Kidney capillary endothelial cell (primary cell): ENCODE data around the gene RAB7B.

ENCODE experiments used
- DNase-seq: peaks from one replicate; pipeline ENCODE4 v3.0.0-alpha.2; 2018; ENCODE audit warnings: low spot score

The RAB7B gene

DNA sequence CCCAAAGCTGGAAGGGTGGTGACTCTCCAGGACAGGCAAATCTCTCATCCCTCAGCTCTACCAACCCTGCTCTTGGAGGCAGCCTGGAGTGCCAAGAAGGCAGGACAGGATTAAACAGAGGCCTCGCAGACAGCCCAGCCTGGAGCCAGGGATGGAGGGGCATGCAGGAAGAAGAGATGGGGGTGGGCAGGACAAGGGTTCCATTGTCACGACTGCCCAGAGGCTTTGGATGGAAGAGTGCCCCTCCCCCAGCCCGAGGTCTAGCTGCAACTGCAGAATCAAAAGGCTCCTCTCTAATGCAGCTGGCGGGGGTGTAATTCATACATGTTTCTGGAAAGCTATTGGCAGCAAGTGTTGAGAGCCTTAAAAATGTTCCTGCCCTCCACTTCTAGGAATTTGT is 8.8 kb downstream of the RAB7B start:
- DNase-seq = no peak

DNA sequence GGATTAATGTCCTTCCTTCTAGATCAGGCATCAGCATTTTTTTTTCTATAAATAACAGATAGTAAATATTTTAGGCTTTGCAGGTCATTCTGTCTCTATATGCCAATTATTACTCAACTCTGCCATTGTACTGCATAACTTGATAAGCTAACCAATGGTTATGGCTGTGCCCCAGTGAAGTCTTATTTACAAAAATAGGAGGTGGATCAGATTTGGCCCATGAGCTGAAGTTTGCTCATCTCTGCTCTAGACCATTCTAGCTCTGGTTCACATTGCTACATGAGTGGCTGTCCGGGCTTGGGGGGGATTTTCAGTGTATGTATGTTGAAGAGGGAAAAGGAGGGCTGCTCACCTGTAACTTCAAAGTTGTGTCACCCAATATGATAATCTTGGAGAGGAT is 10.1 kb downstream of the RAB7B start:
- DNase-seq = no peak

DNA sequence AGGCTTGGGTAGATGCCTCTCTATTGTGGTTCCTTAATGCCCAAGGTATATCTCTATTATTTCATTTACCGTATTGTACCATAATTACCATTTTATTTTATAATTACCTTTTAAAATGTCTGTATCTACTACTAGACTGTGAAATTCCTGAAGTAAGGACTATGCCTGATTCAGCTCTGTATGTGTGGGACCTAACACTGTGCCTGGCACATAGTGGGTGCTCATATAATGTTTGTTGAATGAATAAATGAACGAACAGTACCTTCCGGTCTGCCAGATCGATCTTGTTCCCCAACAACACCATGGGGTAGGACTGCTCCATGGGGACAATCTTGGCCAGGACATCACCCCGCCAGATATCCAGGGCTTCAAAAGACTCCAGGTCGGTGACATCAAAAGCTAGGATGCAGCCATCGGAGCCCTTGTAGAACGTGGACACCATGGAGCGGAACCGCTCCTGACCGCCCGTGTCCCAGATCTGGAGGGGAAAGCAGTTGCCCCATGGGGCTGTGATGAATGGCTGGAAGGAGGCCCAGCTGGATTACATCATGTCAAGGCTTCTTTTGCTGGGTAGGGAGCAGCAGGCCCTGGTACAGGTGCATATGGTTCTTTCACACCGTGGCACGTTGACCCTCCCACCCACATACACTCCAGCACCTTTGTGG is 10.8 kb downstream of the RAB7B start:
- DNase-seq = no peak

DNA sequence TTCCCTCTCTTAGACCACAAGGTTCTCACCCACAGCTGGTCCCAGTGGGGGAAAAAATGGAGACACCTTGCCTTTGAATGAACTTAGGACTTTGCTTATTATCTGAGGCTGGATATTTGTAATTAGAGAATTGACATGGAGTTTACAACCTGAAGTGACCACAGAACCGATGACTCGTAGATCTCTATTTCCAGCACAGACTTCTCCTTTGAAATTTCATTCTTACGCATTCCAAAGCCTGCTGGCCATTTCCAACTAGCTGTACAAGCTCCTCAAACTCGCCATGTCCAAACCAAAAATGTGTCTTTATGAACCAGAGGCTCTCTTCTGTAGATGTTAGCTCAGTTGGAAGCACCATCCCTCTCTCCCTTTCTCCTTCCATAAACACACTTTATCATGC is 12.0 kb downstream of the RAB7B start:
- DNase-seq = no peak

DNA sequence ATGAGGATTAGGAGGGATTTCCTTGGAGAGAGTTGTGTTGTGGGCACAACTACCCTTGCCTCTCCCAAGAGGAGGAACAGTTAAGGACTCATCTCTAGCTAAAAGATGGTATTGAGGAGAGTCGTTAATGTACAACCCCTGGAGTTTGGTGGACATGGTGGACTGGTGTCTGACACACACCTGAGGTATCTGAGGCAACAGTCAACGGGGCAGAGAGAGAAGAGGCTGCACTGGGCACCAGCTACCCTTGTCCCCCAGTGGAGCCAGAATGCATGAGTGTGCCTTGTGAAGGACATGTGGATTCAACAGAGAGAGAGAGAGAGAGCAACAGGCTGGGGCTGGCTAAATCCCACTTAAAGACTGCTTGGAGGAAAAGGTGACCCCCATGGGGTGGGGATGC is 13.0 kb downstream of the RAB7B start:
- DNase-seq = no peak

DNA sequence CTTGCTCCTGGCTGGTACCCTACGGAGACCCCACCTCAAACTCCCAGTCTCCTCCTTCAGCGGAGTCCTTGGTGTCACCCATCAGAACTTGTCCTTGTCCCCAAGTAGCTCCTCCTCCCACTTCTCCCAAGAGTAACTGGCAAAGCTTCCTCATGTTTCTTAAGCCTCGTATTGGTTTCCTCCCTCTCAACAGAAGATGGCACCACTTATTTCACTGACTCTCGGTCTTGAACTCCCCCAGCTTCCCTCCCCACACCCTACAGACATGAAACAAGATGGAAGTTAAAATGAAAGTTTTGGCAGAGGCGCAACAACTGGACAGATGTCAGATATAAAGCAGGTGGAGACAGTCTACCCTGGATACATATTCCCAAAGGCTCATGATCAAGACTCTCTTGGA is 13.4 kb downstream of the RAB7B start:
- no peak for DNase-seq

DNA sequence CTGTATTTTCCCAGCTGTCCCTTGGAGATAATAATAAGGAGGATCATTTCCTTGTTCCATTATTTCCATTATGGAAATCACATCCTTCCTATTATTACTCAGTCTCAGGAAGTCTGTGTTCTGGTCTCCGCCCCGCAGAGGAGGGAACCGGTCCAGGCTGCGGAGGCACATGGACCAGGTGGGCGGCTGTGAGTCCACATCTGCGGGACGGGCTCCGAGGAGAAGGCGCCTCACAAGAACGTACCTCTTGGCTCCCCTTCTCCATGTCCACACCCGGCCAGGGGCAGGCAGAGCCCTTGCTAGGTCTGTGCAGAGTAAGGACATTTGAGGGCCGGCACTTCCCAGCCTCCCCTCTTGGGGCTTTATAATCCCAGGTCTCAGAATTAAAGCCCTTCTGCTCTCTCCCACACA is 14.6 kb downstream of the RAB7B start:
- DNase-seq = peak; percentile 69

DNA sequence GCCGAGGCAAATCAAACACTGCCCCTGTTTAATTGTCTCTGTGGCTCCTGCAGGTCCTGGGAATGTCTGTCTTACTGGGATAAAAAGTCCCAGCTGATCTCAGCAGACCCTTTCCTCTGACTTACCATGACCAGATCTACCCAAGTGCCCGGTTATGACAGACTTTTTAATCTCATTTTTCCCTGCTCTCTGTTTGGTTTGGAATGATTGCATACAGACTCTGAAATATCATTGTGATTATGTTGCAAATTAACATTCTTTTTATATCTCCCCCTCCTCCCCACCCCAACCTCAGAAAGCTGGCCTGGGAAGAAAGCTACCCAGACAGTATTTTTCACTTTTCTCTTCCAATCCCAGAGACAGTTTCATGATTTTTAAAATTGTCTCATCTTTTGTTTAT is 16.3 kb downstream of the RAB7B start:
- no peak for DNase-seq

DNA sequence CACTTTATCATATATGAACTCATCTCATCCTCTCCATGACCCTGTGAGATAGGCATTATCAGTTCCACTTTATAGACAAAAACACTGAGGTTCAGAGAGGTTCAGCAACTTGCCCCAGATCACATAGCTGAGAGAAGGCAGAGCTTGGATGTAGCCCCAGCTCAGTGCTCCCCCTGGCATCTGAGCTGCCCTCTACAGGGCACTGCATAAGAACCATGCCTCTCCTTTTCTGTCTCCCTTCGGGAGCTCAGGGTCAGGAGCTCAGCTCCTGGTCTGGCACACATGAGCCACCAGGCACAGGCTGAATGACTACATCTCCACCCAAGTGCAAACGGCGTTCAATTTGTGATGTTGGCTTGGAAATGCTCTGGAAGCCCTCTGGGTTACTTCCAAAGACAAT is 16.9 kb downstream of the RAB7B start:
- no peak for DNase-seq

DNA sequence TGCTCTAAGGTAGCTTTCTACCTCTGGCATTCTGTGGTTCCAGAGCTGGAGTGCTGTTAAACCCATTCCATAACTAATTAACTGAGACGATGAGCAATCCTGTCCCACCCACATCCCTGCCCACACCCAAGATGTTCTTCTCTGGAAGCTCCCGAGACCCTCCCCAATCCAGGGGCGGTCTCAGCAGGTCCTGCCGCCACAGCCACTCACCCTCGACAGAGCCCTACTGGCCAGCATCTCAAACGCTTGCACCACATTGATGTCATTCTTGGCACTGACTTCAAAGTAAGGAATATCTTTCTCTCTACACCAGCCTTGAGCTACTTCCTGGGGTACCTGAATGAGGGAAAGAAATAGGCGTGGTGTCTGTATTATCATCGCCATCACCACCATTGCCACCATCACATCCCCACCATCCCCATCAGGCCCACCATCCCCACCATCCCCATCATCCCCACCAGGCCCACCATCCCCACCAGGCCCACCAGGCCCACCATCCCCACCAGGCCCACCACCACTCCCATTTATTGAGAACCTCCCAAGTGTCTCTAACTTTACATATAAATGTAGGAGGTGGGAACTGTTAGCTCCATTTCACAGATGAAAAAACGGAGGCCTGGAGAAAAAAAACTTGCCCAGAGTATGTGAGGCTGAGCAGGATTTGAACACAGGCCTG is 17.7 kb downstream of the RAB7B start:
- DNase-seq = no peak

DNA sequence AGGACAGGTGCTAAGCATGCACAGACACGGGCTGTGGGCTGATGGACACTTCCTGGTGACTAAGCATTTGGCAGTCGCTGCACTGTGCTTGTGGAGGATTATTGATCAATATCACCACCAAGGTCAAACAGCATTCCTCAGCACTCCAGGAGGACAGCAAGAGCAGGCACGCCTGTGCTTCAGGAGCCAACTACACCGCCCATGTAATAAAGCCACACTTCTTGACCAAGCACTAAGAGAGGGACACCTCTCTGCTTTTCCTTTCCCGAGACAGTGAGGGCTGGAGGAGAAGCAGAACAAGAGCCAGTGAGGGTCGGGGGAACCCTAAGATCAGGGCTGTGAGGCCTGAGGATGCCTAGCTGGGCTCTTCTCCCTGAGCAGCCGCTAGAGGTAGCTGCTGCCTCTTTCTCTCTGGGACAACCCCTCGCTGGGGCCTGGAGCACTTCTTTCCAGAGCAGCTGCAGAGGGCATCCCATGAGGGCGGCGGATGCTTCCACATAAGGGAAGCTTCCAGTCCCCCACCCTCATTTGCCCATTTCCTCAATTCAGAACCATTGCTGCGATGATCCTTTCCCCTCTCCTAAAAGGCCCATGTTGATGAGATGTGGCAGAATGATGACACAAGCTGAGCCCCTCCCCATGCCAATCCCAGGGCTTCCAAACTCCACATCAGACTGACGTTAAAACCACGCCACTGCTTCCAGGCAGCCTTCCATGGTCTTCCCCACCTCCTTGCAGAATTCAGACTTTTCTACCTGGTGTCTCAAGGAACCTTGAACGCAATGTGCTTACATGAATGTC is 19.1 kb downstream of the RAB7B start:
- DNase-seq = peak; percentile 60

DNA sequence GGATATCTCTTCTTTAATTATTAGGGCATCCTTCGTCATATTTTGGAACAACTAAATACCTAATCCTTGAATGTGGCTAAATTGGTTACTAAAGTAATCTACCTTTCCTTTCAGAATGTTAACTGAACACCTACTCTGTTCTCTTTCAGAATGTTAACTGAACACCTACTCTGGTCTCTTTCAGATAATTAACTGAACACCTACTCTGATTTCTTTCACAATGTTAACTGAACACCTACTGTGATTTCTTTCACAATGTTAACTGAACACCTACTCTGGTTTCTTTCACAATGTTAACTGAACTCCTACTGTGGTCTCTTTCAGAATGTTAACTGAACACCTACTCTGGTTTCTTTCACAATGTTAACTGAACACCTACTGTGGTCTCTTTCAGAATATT is 21.9 kb downstream of the RAB7B start:
- DNase-seq = no peak

DNA sequence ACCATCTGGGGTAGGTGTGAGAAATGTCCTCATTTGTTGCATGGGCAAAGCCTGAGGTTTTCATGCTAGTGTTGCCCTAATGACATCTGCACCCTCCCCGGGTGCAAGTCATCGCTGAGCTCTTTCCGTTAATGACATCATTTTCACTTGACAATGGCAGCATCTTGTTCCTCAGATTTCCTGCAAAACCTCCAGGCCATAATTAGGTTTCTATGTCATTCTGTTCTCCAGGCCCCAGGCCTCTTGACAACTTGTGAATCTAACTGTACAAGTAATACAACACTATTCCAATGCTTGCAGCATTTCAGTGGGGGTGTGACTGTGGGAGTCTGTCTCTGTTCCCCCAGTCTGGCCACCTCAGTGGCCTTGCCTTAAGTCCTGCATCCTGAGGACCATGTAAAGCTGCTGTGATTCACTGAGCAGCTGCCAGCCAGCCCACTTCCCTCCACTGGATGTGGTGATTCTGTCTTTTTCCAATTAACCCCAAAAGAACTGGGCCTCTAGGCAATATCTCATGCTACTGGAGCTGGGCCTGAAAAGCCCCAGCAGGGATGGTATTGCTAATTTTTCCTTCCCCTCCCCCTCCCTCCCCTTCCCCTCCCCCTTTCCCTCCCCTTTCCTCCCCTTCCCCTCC is 22.8 kb downstream of the RAB7B start:
- DNase-seq = peak; percentile 91

DNA sequence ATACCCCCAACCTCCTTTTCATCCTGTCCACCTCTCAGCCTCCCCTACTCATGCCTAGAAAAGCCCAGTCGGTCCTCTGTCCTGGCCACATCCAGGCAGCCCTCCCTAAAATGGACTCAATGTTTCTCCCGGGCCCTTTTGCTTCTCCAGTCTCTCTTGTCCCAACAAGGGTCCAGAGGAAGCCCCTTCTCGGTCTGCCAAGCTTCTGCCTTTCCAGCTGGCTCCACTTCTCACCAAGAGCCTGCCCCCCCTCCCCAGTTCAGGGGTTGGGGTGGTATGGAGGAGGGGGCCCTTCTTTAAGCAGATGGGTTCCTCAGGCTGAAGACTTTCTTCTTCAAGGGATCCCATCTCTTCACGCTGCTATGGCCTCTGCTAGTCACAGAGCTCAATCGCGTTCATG is 23.9 kb downstream of the RAB7B start:
- no peak for DNase-seq

DNA sequence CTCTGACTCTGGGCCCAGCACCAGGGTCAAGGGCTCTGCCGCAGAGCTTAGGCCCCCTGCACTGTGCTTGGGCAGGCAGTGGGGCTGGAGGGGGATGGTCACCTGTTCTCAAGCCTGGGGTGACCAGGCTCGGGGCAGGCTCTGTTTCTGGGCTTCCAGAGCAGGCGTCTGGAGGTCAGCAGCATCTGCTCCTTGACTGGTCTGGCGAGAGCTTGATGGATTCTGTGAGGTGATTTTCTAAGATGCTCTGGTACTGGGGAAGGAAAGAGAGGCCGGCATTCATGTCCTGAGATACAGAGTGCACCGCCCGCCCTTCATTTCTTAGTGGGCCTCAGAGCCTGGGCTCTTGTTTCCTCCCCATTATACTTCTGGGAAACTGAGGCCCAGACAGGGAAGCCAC is 24.5 kb downstream of the RAB7B start:
- no peak for DNase-seq

DNA sequence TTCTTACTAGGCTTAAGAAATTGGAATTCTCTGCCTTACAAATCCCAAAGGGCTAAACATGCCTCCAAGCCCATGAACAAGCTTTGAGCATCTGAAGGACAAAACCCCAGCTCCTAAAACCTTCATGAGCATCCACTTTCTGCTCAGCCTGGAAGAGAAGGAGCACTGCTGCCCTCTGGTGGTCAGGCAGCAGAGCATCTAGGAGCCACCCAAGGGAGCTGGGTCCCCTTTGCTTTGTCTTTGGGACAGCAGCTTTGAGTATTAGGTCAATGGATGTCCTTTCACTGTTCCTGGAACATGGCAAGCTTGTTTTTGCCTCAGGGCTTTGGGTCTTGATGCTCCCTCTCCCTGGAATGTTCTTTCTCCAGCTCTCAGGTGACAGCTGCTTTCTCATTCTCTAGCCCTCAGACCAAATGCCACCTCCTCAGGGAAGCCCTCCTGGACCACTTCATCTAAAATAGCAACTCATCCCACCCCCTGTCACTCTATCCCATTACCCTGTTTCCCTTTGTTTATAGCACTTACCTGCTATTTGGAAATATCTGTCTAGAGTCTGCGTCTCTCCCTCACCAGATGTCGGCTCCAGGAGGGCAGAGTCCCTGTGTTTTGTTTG is 25.7 kb downstream of the RAB7B start:
- DNase-seq = peak; percentile 87

DNA sequence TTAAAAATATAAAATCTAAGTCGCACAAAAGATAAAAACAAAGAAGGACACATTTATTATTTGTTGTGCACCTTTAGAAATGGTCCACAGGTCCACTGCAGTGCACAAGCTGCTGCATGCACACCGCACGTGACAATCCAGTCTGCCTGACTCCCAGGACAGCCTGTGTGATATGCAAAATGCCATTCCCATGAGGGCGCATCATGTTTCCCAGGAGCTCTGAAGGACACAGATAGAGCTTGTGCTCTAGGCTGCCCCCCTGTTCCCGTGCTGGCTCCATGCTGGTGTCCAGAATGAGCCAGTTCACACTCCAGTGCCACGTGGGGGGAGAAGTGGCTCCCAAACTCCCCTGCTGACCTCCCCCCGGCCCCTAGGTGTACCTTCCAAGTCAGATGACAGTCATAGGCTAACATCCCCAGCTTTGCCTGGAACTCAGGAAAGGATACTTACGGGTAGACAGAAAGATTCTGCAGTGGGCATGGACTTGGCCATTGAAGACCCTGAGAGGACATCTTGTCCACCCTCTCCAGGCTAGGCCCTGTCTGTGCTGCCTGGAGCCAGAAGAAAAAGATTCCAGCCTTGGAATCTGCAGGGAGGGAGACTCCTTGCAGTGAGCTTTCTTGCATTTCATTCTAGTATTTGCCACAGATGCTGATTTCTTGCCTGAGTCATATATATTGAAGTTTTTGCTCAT is 26.3 kb downstream of the RAB7B start:
- DNase-seq = no peak

DNA sequence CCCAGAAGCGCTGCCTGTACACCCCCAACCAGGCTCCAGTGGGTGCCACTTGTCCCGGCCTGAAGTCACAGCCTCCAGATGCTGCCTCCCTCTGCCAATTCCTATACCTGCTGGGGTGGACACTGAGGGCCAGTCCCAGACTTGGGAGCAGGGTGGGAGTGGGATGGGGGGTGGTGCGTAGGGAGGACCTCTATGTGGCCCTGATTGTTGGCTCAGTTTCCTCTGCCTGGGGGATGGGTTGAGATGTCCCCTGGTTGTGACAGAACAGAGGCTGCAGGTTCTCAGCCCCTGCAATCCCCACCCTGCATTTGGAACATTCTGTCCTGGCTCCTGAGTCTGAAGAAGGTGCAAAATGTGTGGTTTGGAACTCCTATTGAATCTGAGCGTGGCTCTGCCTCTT is 27.2 kb downstream of the RAB7B start:
- DNase-seq = no peak

DNA sequence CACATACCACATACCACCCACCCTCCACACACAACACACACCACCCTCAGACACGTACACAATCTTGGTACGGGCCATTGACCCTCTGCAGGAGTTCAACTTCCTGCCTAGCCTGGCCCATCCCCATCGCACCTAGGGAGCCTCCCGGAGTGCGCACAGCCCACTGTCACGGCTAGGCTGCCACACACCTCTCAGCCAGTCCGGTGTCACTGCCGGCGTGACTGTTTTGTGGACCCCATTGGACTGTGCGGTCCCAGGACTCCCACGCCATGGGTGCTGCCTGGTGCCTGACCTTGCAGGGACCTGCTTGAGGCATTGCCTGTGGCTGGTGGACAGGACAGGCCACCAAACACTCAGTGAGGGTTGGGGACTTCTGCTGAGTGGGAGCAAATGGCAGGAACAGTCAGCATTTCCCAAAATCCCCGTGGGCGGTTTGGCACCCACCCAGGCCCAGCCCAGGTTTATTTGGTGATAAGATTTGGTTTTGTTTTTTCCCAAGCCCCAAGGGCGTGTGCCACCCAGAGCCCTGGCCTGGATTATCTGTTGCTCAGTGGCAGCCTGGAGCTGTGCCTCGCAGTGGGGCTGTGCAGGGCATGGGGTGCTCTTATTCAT is 27.7 kb downstream of the RAB7B start:
- DNase-seq = no peak

DNA sequence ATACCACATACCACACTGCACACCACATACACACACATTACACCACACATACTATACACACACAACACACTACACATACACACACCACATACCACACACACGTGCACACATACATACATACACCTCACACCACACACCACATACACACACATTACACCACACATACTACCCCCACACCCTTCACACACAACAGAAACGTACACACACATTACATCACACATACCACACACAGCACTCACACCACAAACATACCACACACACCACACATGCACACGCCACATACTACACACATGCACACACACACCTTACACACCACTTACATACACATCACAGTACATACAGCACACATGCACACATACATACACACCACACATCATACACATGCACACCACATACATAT is 28.5 kb downstream of the RAB7B start:
- no peak for DNase-seq
